B cell (primary cell): ENCODE data around the gene ZNF423. TPM values are rescaled to one million over a fixed set of nuclear protein-coding genes. Genes with fewer than 3 reads are reported as not detected.

Experiments
- ATAC-seq: fragments of 200-7000 bp; cut with Tn5 transposase; one replicate; pipeline ENCODE4 v1.10.0; 2021; ENCODE audit warnings: low read depth, mild to moderate bottlenecking, moderate number of reproducible peaks, moderate library complexity
- CTCF ChIA-PET: fragments of 350-600 bp; sonication (Branson Sonifier 250); formaldehyde crosslinking; loops from one replicate; lab custom pipeline; 2021; ENCODE audit warnings: antibody characterized with exemption, inconsistent platforms; lab: Charles Lee
- POLR2A ChIA-PET: fragments of 350-600 bp; sonication (Branson Sonifier 250); formaldehyde crosslinking; loops from one replicate; lab custom pipeline; 2021; ENCODE audit warnings: antibody characterized with exemption; lab: Charles Lee
- DNase-seq: peaks from one replicate; pipeline ENCODE4 v3.0.0; 2013
- H2AFZ ChIP-seq: 2 replicates; pipeline ENCODE4 v1.6.1; 2012; ENCODE audit warnings: mild to moderate bottlenecking, low read depth, low read length; ENCODE audit not compliant: insufficient read depth, poor library complexity, severe bottlenecking
- H3K27ac ChIP-seq, 2 donors: 1 replicate in 1 of 2; 2 replicates in 1 of 2; pipeline ENCODE4 v1.5.1; 2012 to 2013; ENCODE audit warnings: low read length in 2 of 2, mild to moderate bottlenecking in 2 of 2, moderate library complexity in 1 of 2
- H3K27me3 ChIP-seq, 4 experiments: fragments of 200-600 bp in 1 of 4; sonication (generic) in 1 of 4; replicated peaks in 1 of 4; 1 replicate in 2 of 4; 2 replicates in 2 of 4; pipeline versions ENCODE4 v1.6.1 to v1.7.0; 2013 to 2016; ENCODE audit warnings: low read length in 3 of 4, mild to moderate bottlenecking in 2 of 4, mixed read lengths in 1 of 4, moderate library complexity in 1 of 4; ENCODE audit not compliant: insufficient read depth in 4 of 4, control insufficient read depth in 3 of 4; ENCODE audit errors: control extremely low read depth in 1 of 4
- H3K36me3 ChIP-seq, 2 experiments: replicated peaks in 1 of 2; 1 replicate in 1 of 2; 2 replicates in 1 of 2; pipeline versions ENCODE4 v1.6.1 to v1.7.1; 2013; ENCODE audit warnings: low read length in 1 of 2; ENCODE audit not compliant: insufficient read depth in 2 of 2, control insufficient read depth in 1 of 2; ENCODE audit errors: control extremely low read depth in 1 of 2, extremely low read depth in 1 of 2
- H3K4me1 ChIP-seq, 2 donors: fragments of 200-600 bp in 1 of 2; sonication (generic) in 1 of 2; 1 replicate in 1 of 2; 2 replicates in 1 of 2; pipeline versions ENCODE4 v1.5.1 to v1.6.1; 2013 to 2017; ENCODE audit warnings: low read length in 2 of 2; ENCODE audit not compliant: control insufficient read depth in 2 of 2, insufficient read depth in 2 of 2
- H3K4me2 ChIP-seq: replicated peaks from 2 replicates; pipeline ENCODE3; 2012; ENCODE audit warnings: mild to moderate bottlenecking, low read depth, low read length; ENCODE audit not compliant: poor library complexity, severe bottlenecking
- H3K4me3 ChIP-seq, 5 experiments: fragments of 200-600 bp in 1 of 5; sonication (generic) in 1 of 5; 1 replicate in 3 of 5; 2 replicates in 2 of 5; pipeline versions ENCODE4 v1.5.1 to v1.7.0; 2011 to 2016; ENCODE audit warnings: low read length in 4 of 5, mild to moderate bottlenecking in 4 of 5, low read depth in 2 of 5, control low read depth in 1 of 5, moderate library complexity in 1 of 5; ENCODE audit not compliant: insufficient read depth in 1 of 5; ENCODE audit errors: control extremely low read depth in 1 of 5, extremely low read depth in 1 of 5
- H3K79me2 ChIP-seq: fragments of 200-600 bp; sonication (generic); one replicate; pipeline ENCODE4 v1.6.0; 2016; ENCODE audit warnings: low read length; ENCODE audit not compliant: control insufficient read depth, insufficient read depth
- H3K9ac ChIP-seq: fragments of 200-600 bp; sonication (generic); 2 replicates; pipeline ENCODE4 v1.6.1; 2017; ENCODE audit warnings: mild to moderate bottlenecking, low read length, moderate library complexity
- H3K9me3 ChIP-seq, 3 donors: one replicate each; pipeline versions ENCODE4 v1.6.1 to v1.7.1; 2013; ENCODE audit warnings: low read length in 2 of 3; ENCODE audit not compliant: control insufficient read depth in 2 of 3, insufficient read depth in 1 of 3; ENCODE audit errors: control extremely low read depth in 1 of 3
- H4K20me1 ChIP-seq: 2 replicates; pipeline ENCODE4 v1.6.0; 2012; ENCODE audit warnings: mild to moderate bottlenecking, low read length; ENCODE audit not compliant: insufficient read depth, control insufficient read depth, poor library complexity, severe bottlenecking
- H3K27ac Mint-ChIP-seq: one replicate; pipeline ENCODE4 v1.8.0; 2021; ENCODE audit warnings: mixed read lengths
- H3K27me3 Mint-ChIP-seq: one replicate; pipeline ENCODE4 v1.8.0; 2021; ENCODE audit warnings: mixed read lengths
- H3K4me1 Mint-ChIP-seq: one replicate; pipeline ENCODE4 v1.8.0; 2021; ENCODE audit warnings: mixed read lengths
- H3K4me3 Mint-ChIP-seq: one replicate; pipeline ENCODE4 v1.8.0; 2021; ENCODE audit warnings: mixed read lengths
- H3K9me3 Mint-ChIP-seq: one replicate; pipeline ENCODE4 v1.8.0; 2022; ENCODE audit warnings: mixed read lengths; ENCODE audit not compliant: insufficient read depth
- CTCF ChIP-seq: fragments of 200-600 bp; IDR thresholded peaks from one replicate; pipeline ENCODE4 v1.8.0; 2022; ENCODE audit warnings: antibody characterized with exemption, mild to moderate bottlenecking
- EZH2 ChIP-seq: IDR thresholded peaks from 2 replicates; pipeline ENCODE4 v1.6.1; 2012; ENCODE audit warnings: borderline replicate concordance, low read depth, mild to moderate bottlenecking, moderate library complexity, low read length; ENCODE audit not compliant: insufficient read depth, poor library complexity, severe bottlenecking
- WGBS: methylation state at CpG from one replicate; pipeline ENCODE4 v1.1.5; 2013; ENCODE audit warnings: missing lambda C conversion rate; ENCODE audit not compliant: insufficient coverage; 5-methylcytosine and 5-hydroxymethylcytosine counted together
- intact Hi-C: fragments of 100-400 bp; cut with micrococcal nuclease; formaldehyde crosslinking; loops from one replicate; pipeline ENCODE4 v1.10.0; 2022
- polyA plus RNA-seq: library from polyadenylated mRNA; depleted of rRNA; stranded (reverse); fragments of >200 nt; gene quantifications from 2 replicates; pipeline ENCODE4 v1.2.3, GENCODE V29; 2012
- total RNA-seq, 2 donors: library from RNA; stranded (reverse); fragments of 120-200 nt in 1 of 2; gene quantifications; 1 replicate in 1 of 2; 2 replicates in 1 of 2; pipeline versions ENCODE4 v1.2.3 to v1.2.4, GENCODE V29; 2013 to 2022

ZNF423 gene
- total and polyA plus RNA-seq, 2 donors (not counting 1 experiment from before 2014, with no cell fraction given), result not detected

GRCh38 chr16:49695782-49696413 lies 160.0 kb downstream of the ZNF423 start:
- DNase-seq (no peak), ATAC-seq (no peak)
- CTCF ChIA-PET, result no interaction called here
- Histone ChIP-seq H3K27me3 (no peaks in the 10 kb centered on the region), H3K4me2 (no peak overlapping the region), H2AFZ (no peak overlapping the region), H3K9ac (no peak overlapping the region), H3K36me3 (no peaks in the 10 kb centered on the region), H3K79me2 (no peaks in the 10 kb centered on the region), H3K27ac (no peak overlapping the region), H3K4me1 (no peaks in the 10 kb centered on the region), H3K4me3 (no peak overlapping the region), H3K9me3 (peaks cover 0 to 5% (median 0%) of the 10 kb centered on the region in 3 donors), H4K20me1 (no peaks in the 10 kb centered on the region)
- Mint-ChIP-seq H3K27me3 (peaks cover 14% of the 10 kb centered on the region), H3K4me1 (peaks cover under 1% of the 10 kb centered on the region), H3K9me3 (no peaks in the 10 kb centered on the region), H3K4me3 (no peak overlapping the region), H3K27ac (no peak overlapping the region)
- TF ChIP-seq CTCF (no peak), EZH2 (no peak)
- 67% methylated on average over 1 of the region's 5 CpGs for WGBS
- POLR2A ChIA-PET, result no interaction called here
- intact Hi-C loops, result no loop called here

GRCh38 chr16:49693445-49693844 lies 162.5 kb downstream of the ZNF423 start:
- Histone ChIP-seq H3K9me3 (peaks cover 0 to 6% (median 0%) of the 10 kb centered on the region in 3 donors), H3K27ac (no peak overlapping the region), H2AFZ (no peak overlapping the region), H3K27me3 (no peaks in the 10 kb centered on the region), H3K79me2 (no peaks in the 10 kb centered on the region), H3K36me3 (no peaks in the 10 kb centered on the region), H4K20me1 (no peaks in the 10 kb centered on the region), H3K4me1 (no peaks in the 10 kb centered on the region), H3K4me2 (no peak overlapping the region), H3K9ac (no peak overlapping the region), H3K4me3 (no peak overlapping the region)
- ChIA-PET CTCF (no interaction called here), POLR2A (no interaction called here)
- intact Hi-C loops, result no loop called here
- Mint-ChIP-seq H3K27ac (no peak overlapping the region), H3K9me3 (no peaks in the 10 kb centered on the region), H3K27me3 (peaks cover 9% of the 10 kb centered on the region), H3K4me3 (no peak overlapping the region), H3K4me1 (no peaks in the 10 kb centered on the region)
- TF ChIP-seq EZH2, result no peak
- no peak for TF ChIP-seq CTCF
- no peak for ATAC-seq
- no peak for DNase-seq
- WGBS, result 92% methylated on average over 5 of the region's 5 CpGs
